ENCODE results near the gene SRSF6.
"Not testable (repeated sequence)": the region's sequence is repeated elsewhere in the genome, so short reads cannot be mapped to it uniquely, and the experiment has no call there.

SRSF6 gene

DNA sequence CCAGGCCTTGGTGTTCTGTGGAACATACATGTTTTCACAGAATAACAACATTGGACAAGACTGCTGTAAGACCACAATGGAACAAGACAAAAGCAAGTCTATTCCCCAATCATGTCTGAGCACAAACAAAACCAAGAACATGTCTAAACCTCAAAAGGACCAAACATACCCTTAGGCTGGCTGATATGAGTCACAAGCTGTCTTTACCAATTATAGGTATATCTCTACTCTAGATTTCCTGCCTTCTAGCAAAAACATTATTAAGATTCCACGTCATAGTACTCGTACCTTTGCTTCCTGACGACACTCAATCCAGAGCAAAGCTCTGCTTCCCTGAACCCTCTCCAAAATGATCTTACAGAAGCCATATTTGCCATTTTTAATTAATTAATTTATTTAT, 34.4 kb downstream of the SRSF6 start:
- Histone ChIP-seq H3K4me1 (ENCODE audit: insufficient read depth, low read length) (no peaks in the 10 kb centered on the region), H3K4me2 (ENCODE audit: insufficient read depth, low read length) (no peak overlapping the region), H3K9ac (ENCODE audit: low read depth, low read length) (no peak overlapping the region), H2AFZ (ENCODE audit: low read depth, low read length) (no peak overlapping the region), H3K79me2 (ENCODE audit: insufficient read depth, low read length) (no peaks in the 10 kb centered on the region), H4K20me1 (ENCODE audit: insufficient read depth, low read length) (no peaks in the 10 kb centered on the region), H3K36me3 (ENCODE audit: insufficient read depth, low read length) (no peaks in the 10 kb centered on the region), H3K9me3 (ENCODE audit: insufficient read depth, low read length, severe bottlenecking) (peaks cover 4% of the 10 kb centered on the region), H3K27ac (ENCODE audit: low read length) (no peak overlapping the region), H3K27me3 (ENCODE audit: insufficient read depth, low read length, poor library complexity) (peaks cover 3% of the 10 kb centered on the region), H3K4me3 (ENCODE audit: low read depth in 1 of 2, low read length in 2 of 2) (no peak overlapping the region)
- ATAC-seq (ENCODE audit: insufficient read depth, low read depth) (no peak), DNase-seq (no peak)
- TF ChIP-seq, protein P1, sequence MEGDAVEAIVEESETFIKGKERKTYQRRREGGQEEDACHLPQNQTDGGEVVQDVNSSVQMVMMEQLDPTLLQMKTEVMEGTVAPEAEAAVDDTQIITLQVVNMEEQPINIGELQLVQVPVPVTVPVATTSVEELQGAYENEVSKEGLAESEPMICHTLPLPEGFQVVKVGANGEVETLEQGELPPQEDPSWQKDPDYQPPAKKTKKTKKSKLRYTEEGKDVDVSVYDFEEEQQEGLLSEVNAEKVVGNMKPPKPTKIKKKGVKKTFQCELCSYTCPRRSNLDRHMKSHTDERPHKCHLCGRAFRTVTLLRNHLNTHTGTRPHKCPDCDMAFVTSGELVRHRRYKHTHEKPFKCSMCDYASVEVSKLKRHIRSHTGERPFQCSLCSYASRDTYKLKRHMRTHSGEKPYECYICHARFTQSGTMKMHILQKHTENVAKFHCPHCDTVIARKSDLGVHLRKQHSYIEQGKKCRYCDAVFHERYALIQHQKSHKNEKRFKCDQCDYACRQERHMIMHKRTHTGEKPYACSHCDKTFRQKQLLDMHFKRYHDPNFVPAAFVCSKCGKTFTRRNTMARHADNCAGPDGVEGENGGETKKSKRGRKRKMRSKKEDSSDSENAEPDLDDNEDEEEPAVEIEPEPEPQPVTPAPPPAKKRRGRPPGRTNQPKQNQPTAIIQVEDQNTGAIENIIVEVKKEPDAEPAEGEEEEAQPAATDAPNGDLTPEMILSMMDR (IDR thresholded peaks at IDR 0.05; ENCODE audit: borderline replicate concordance, extremely low read depth, low read length, poor library complexity, severe bottlenecking): no peak
- no peak for TF ChIP-seq EZH2 (IDR thresholded peaks at IDR 0.05; ENCODE audit: borderline replicate concordance, low read depth, low read length, severe bottlenecking)

DNA sequence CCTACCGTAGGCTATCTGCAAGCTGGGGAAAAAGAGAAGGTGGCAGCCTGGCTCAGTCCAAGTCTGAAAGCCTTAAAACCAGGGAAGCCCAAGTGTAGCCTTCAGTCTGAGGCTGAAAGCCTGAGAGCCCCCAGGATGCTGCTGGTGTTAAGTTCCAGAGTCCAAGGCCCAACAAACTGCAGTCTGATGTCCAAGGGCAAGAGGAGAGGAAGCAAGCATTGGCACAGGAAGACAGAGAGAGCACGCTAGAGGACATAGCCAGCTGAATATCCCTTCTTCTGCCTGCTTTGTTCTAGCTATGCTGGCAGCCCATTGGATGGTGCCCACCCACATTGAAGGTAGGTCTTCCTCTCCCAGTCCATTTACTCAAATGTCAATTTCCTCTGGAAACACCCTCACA, 37.7 kb downstream of the SRSF6 start:
- no peaks in the 10 kb centered on the region for H4K20me1 ChIP-seq (ENCODE audit: insufficient read depth, low read length)
- TF ChIP-seq, protein P1 (IDR thresholded peaks at IDR 0.05; ENCODE audit: borderline replicate concordance, extremely low read depth, low read length, poor library complexity, severe bottlenecking): no peak
- TF ChIP-seq EZH2 (IDR thresholded peaks at IDR 0.05; ENCODE audit: borderline replicate concordance, low read depth, low read length, severe bottlenecking): no peak
- H3K4me1 ChIP-seq (ENCODE audit: insufficient read depth, low read length): no peaks in the 10 kb centered on the region
- DNase-seq (no peak), ATAC-seq (ENCODE audit: insufficient read depth, low read depth) (no peak)
- H3K4me2 ChIP-seq (ENCODE audit: insufficient read depth, low read length): no peak overlapping the region
- no peaks in the 10 kb centered on the region for H3K79me2 ChIP-seq (ENCODE audit: insufficient read depth, low read length)
- H3K9me3 ChIP-seq (ENCODE audit: insufficient read depth, low read length, severe bottlenecking): no peaks in the 10 kb centered on the region
- H2AFZ ChIP-seq (ENCODE audit: low read depth, low read length): no peak overlapping the region
- H3K27me3 ChIP-seq (ENCODE audit: insufficient read depth, low read length, poor library complexity): peaks cover 3% of the 10 kb centered on the region
- no peak overlapping the region for H3K9ac ChIP-seq (ENCODE audit: low read depth, low read length)
- no peaks in the 10 kb centered on the region for H3K36me3 ChIP-seq (ENCODE audit: insufficient read depth, low read length)
- H3K4me3 ChIP-seq (ENCODE audit: low read depth in 1 of 2, low read length in 2 of 2): no peak overlapping the region
- H3K27ac ChIP-seq (ENCODE audit: low read length): no peak overlapping the region

DNA sequence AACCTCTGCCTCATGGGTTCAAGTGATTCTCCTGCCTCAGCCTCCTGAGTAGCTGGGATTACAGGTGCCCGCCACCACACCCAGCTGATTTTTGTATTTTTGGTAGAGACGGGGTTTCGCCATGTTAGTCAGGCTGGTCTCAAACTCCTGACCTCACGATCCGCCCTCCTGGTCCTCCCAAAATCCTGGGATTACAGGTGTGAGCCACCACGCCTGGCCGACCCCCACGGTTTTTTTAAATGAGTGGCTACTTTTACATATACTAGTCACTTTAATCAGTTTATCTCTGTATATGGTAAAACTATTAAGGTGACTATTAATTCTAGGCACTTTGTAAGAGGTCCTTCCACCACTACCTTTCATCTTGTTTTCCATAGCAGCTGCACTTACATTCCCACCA, 44.3 kb downstream of the SRSF6 start:
- not testable (repeated sequence) for H3K4me1 ChIP-seq (ENCODE audit: insufficient read depth, low read length)

DNA sequence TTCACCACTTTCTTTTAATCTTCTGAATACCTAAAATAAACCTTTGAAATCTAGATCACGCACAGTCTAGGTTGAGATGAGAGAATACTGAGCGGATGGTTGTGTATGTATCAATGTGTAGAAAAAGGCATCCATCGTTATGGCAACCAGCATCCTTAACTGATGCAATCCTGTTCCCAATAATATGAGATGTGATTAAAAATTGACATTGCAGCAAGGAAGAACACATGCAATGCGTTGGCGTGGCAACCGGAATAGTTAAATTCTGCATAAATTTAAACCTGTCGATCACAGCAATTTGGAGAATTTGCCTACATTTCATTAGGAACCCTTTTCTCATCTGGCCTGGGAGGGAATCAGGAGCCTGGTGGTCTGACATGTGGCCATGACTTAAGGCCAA, 48.5 kb downstream of the SRSF6 start:
- Histone ChIP-seq H3K36me3 (ENCODE audit: insufficient read depth, low read length) (no peaks in the 10 kb centered on the region), H3K9ac (ENCODE audit: low read depth, low read length) (no peak overlapping the region), H3K27me3 (ENCODE audit: insufficient read depth, low read length, poor library complexity) (no peaks in the 10 kb centered on the region), H3K4me2 (ENCODE audit: insufficient read depth, low read length) (no peak overlapping the region), H3K27ac (ENCODE audit: low read length) (no peak overlapping the region), H3K79me2 (ENCODE audit: insufficient read depth, low read length) (no peaks in the 10 kb centered on the region), H3K9me3 (ENCODE audit: insufficient read depth, low read length, severe bottlenecking) (no peaks in the 10 kb centered on the region), H2AFZ (ENCODE audit: low read depth, low read length) (no peak overlapping the region), H3K4me3 (ENCODE audit: low read depth in 1 of 2, low read length in 2 of 2) (no peak overlapping the region), H3K4me1 (ENCODE audit: insufficient read depth, low read length) (no peaks in the 10 kb centered on the region), H4K20me1 (ENCODE audit: insufficient read depth, low read length) (no peaks in the 10 kb centered on the region)
- TF ChIP-seq, protein P1 (IDR thresholded peaks at IDR 0.05; ENCODE audit: borderline replicate concordance, extremely low read depth, low read length, poor library complexity, severe bottlenecking): no peak
- ATAC-seq (ENCODE audit: insufficient read depth, low read depth): no peak
- no peak for DNase-seq

More for the DNA sequence above, 44.3 kb downstream of the SRSF6 start:
- H3K27ac ChIP-seq (ENCODE audit: low read length); H3K4me2 ChIP-seq (ENCODE audit: insufficient read depth, low read length); H3K9ac ChIP-seq (ENCODE audit: low read depth, low read length); H3K27me3 ChIP-seq (ENCODE audit: insufficient read depth, low read length, poor library complexity); DNase-seq; H3K79me2 ChIP-seq (ENCODE audit: insufficient read depth, low read length); H3K36me3 ChIP-seq (ENCODE audit: insufficient read depth, low read length); ATAC-seq (ENCODE audit: insufficient read depth, low read depth); H3K9me3 ChIP-seq (ENCODE audit: insufficient read depth, low read length, severe bottlenecking); H4K20me1 ChIP-seq (ENCODE audit: insufficient read depth, low read length); H3K4me3 ChIP-seq (ENCODE audit: low read depth in 1 of 2, low read length in 2 of 2); H2AFZ ChIP-seq (ENCODE audit: low read depth, low read length): not testable (repeated sequence)
